HepG2 (cell line): Measurements from ENCODE around the gene RSAD2. TPM values are rescaled to one million over a fixed set of nuclear protein-coding genes. Genes with fewer than 3 reads are reported as not detected.

Experiments
- AHR ChIP-seq: IDR thresholded peaks from 2 replicates; pipeline ENCODE4 v1.6.1; 2018; ENCODE audit warnings: missing genetic modification reagents, missing compliant biosample characterization
- ATAD3A ChIP-seq: sonication (generic); formaldehyde crosslinking; IDR thresholded peaks from 2 replicates; pipeline ENCODE4 v1.4.0; 2020; ENCODE audit warnings: missing genetic modification reagents
- CBX1 ChIP-seq: IDR thresholded peaks from one replicate; pipeline ENCODE4 v1.6.1; 2016; ENCODE audit warnings: antibody characterized with exemption, low read depth
- GATAD1 ChIP-seq: IDR thresholded peaks from 2 replicates; pipeline ENCODE4 v1.6.1; 2016; ENCODE audit warnings: missing genetic modification reagents, missing compliant biosample characterization
- HNRNPUL1 ChIP-seq: fragments of 200-400 bp; formaldehyde crosslinking; IDR thresholded peaks from 2 replicates; pipeline ENCODE4 v1.6.1; 2017; ENCODE audit warnings: low read depth, mild to moderate bottlenecking, low read length, moderate library complexity
- JDP2 ChIP-seq: sonication (generic); formaldehyde crosslinking; IDR thresholded peaks from 2 replicates; pipeline ENCODE4 v1.8.1; 2022; ENCODE audit warnings: missing genetic modification reagents, borderline replicate concordance
- NFKB2 ChIP-seq: sonication (generic); formaldehyde crosslinking; IDR thresholded peaks from 2 replicates; pipeline ENCODE4 v1.4.0; 2020; ENCODE audit warnings: missing genetic modification reagents, borderline replicate concordance
- PAWR ChIP-seq: sonication (generic); formaldehyde crosslinking; IDR thresholded peaks from 2 replicates; pipeline ENCODE4 v1.4.0; 2020; ENCODE audit warnings: missing genetic modification reagents, mild to moderate bottlenecking, borderline replicate concordance
- PAX8 ChIP-seq: sonication (generic); formaldehyde crosslinking; IDR thresholded peaks from 2 replicates; pipeline ENCODE4 v1.8.0; 2022; ENCODE audit warnings: mild to moderate bottlenecking, missing genetic modification reagents, borderline replicate concordance
- PPARG ChIP-seq: conservative IDR thresholded peaks from 2 replicates; pipeline ENCODE4 v1.6.1; 2016; ENCODE audit warnings: missing biosample characterization, missing genetic modification reagents
- RBAK ChIP-seq: sonication (generic); formaldehyde crosslinking; IDR thresholded peaks from 2 replicates; pipeline ENCODE4 v1.5.1; 2020; ENCODE audit warnings: mild to moderate bottlenecking, missing genetic modification reagents
- RFX5 ChIP-seq: IDR thresholded peaks from 2 replicates; pipeline ENCODE4 v1.6.1; 2011; ENCODE audit warnings: low read depth, low read length, improper control_type of control experiment
- SP140L ChIP-seq: sonication (generic); formaldehyde crosslinking; IDR thresholded peaks from 2 replicates; pipeline ENCODE4 v1.4.0; 2020; ENCODE audit warnings: missing genetic modification reagents, borderline replicate concordance
- ZBTB21 ChIP-seq: sonication (generic); formaldehyde crosslinking; IDR thresholded peaks from 2 replicates; pipeline ENCODE4 v1.4.0; 2020; ENCODE audit warnings: missing genetic modification reagents
- ZBTB3 ChIP-seq: sonication (generic); formaldehyde crosslinking; IDR thresholded peaks from 2 replicates; pipeline ENCODE4 v1.4.0; 2020; ENCODE audit warnings: low read depth, mild to moderate bottlenecking, moderate library complexity, missing genetic modification reagents, borderline replicate concordance
- ZNF24 ChIP-seq: fragments of 450-650 bp; IDR thresholded peaks from 2 replicates; pipeline ENCODE4 v1.6.1; 2017; ENCODE audit warnings: antibody characterized with exemption, mild to moderate bottlenecking
- polyA plus RNA-seq, 8 experiments: library from polyadenylated mRNA; depleted of rRNA in 3 of 8; stranded (reverse) in 7 of 8; unstranded in 1 of 8; fragments of >200 nt; fragmentation: Illumina TruSeq in 4 of 8; extraction: Trizol in 4 of 8; gene quantifications; 2 replicates each; pipeline versions ENCODE4 v1.2.1 to v1.2.3, GENCODE V29; 2011 to 2016; ENCODE audit warnings: low read depth in 4 of 8, missing spikeins in 1 of 8, mixed read lengths in 1 of 8; ENCODE audit not compliant: insufficient read depth in 1 of 8
- total RNA-seq, 5 experiments: library from RNA; depleted of rRNA; stranded (reverse); fragments of >200 nt; fragmentation: Illumina TruSeq; extraction: Trizol; gene quantifications; 2 replicates each; pipeline ENCODE4 v1.2.3, GENCODE V29; 2016; ENCODE audit warnings: low read depth in 1 of 5
- TF ChIP-seq, protein P1 (sequence below): sonication (generic); formaldehyde crosslinking; IDR thresholded peaks from 2 replicates; pipeline ENCODE4 v1.9.0; 2021; ENCODE audit warnings: missing genetic modification reagents, borderline replicate concordance
- TF ChIP-seq, protein P2 (sequence below): sonication (generic); formaldehyde crosslinking; IDR thresholded peaks from 2 replicates; pipeline ENCODE4 v1.9.0; 2021; ENCODE audit warnings: missing genetic modification reagents, mild to moderate bottlenecking, borderline replicate concordance
- TF ChIP-seq, protein P3 (sequence below): sonication (generic); formaldehyde crosslinking; IDR thresholded peaks from 2 replicates; pipeline ENCODE4 v1.4.0; 2020; ENCODE audit warnings: missing genetic modification reagents
- TF ChIP-seq, protein P4 (sequence below): sonication (generic); formaldehyde crosslinking; IDR thresholded peaks from 2 replicates; pipeline ENCODE4 v1.4.0; 2020; ENCODE audit warnings: mild to moderate bottlenecking, missing genetic modification reagents
- TF ChIP-seq, protein P5 (sequence below): sonication (generic); formaldehyde crosslinking; IDR thresholded peaks from 2 replicates; pipeline ENCODE4 v1.8.0; 2023; ENCODE audit warnings: mild to moderate bottlenecking, missing genetic modification reagents
- TF ChIP-seq, protein P6 (sequence below): sonication (generic); formaldehyde crosslinking; IDR thresholded peaks from 2 replicates; pipeline ENCODE4 v1.8.1; 2023; ENCODE audit warnings: mild to moderate bottlenecking, missing genetic modification reagents, borderline replicate concordance
- TF ChIP-seq, protein P7 (sequence below): IDR thresholded peaks from 2 replicates; pipeline ENCODE4 v1.6.1; 2016; ENCODE audit warnings: low read depth, borderline replicate concordance

Gene RSAD2
- total and polyA plus RNA-seq, 2 of the 13 experiments (the other 11 are each of a cell fraction or from before 2014, with no cell fraction given), result 0.11 TPM; not detected in 1

DNA sequence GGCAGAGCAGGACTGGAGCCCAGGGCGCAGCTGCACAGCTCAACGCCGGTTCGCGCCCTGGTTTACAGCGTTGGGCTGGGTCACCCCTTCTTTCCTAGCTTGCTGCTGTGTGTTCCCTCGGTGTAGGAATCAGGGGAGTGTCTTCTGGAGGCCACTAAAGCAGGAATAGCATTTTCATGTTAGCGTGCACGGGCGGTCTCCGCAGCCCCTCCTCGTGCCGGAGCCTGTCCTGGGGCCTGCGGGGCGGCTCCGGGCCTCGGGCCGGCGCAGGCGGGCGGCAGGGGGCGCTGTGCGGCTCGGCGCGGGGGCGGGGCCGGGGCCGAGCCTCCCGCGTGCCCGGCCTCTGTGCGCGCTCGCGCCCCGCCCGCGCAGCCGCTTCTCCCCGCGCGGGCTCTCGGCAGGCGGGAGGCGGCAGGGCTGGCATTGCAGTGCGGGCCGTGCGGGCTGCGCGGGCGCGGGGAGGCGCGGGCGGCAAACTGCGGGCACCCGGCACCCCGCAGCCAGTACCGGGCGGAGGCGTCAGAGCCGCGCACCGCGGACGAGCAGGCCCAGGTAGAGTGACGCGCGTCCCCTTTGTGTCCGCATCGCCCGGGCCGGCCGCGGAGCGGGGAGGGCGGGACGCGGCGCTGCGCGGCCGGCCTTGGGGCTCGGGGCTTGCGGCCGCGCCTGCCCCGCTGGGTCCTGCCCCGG, 39.6 kb downstream of the RSAD2 start, which contains the start of gene RNF144A (continued):
- TF ChIP-seq, protein P1, sequence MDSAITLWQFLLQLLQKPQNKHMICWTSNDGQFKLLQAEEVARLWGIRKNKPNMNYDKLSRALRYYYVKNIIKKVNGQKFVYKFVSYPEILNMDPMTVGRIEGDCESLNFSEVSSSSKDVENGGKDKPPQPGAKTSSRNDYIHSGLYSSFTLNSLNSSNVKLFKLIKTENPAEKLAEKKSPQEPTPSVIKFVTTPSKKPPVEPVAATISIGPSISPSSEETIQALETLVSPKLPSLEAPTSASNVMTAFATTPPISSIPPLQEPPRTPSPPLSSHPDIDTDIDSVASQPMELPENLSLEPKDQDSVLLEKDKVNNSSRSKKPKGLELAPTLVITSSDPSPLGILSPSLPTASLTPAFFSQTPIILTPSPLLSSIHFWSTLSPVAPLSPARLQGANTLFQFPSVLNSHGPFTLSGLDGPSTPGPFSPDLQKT (CRISPR knock-in tag), result no peak
- TF ChIP-seq PPARG (CRISPR knock-in tag) (no peak), PAX8 (CRISPR knock-in tag) (no peak), ZBTB3 (CRISPR knock-in tag) (no peak), ZNF24 (no peak), CBX1 (no peak), JDP2 (CRISPR knock-in tag) (no peak), HNRNPUL1 (no peak), SP140L (CRISPR knock-in tag) (no peak), GATAD1 (CRISPR knock-in tag) (no peak), PAWR (CRISPR knock-in tag) (no peak), RFX5 (no peak), AHR (no peak), NFKB2 (CRISPR knock-in tag) (no peak), ZBTB21 (no peak), ATAD3A (no peak), RBAK (no peak)
- TF ChIP-seq, protein P2, sequence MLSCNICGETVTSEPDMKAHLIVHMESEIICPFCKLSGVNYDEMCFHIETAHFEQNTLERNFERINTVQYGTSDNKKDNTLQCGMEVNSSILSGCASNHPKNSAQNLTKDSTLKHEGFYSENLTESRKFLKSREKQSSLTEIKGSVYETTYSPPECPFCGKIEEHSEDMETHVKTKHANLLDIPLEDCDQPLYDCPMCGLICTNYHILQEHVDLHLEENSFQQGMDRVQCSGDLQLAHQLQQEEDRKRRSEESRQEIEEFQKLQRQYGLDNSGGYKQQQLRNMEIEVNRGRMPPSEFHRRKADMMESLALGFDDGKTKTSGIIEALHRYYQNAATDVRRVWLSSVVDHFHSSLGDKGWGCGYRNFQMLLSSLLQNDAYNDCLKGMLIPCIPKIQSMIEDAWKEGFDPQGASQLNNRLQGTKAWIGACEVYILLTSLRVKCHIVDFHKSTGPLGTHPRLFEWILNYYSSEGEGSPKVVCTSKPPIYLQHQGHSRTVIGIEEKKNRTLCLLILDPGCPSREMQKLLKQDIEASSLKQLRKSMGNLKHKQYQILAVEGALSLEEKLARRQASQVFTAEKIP (CRISPR knock-in tag), result no peak
- TF ChIP-seq, protein P3, sequence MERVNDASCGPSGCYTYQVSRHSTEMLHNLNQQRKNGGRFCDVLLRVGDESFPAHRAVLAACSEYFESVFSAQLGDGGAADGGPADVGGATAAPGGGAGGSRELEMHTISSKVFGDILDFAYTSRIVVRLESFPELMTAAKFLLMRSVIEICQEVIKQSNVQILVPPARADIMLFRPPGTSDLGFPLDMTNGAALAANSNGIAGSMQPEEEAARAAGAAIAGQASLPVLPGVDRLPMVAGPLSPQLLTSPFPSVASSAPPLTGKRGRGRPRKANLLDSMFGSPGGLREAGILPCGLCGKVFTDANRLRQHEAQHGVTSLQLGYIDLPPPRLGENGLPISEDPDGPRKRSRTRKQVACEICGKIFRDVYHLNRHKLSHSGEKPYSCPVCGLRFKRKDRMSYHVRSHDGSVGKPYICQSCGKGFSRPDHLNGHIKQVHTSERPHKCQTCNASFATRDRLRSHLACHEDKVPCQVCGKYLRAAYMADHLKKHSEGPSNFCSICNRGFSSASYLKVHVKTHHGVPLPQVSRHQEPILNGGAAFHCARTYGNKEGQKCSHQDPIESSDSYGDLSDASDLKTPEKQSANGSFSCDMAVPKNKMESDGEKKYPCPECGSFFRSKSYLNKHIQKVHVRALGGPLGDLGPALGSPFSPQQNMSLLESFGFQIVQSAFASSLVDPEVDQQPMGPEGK, result no peak
- TF ChIP-seq, protein P4, sequence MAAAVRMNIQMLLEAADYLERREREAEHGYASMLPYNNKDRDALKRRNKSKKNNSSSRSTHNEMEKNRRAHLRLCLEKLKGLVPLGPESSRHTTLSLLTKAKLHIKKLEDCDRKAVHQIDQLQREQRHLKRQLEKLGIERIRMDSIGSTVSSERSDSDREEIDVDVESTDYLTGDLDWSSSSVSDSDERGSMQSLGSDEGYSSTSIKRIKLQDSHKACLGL (CRISPR knock-in tag), result peak; percentile 46; the same call in 1 of the 2 replicates
- TF ChIP-seq, protein P5, sequence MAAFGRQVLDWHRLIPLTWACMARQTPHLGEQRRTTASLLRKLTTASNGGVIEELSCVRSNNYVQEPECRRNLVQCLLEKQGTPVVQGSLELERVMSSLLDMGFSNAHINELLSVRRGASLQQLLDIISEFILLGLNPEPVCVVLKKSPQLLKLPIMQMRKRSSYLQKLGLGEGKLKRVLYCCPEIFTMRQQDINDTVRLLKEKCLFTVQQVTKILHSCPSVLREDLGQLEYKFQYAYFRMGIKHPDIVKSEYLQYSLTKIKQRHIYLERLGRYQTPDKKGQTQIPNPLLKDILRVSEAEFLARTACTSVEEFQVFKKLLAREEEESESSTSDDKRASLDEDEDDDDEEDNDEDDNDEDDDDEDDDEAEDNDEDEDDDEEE (CRISPR knock-in tag), result no peak
- TF ChIP-seq, protein P6, sequence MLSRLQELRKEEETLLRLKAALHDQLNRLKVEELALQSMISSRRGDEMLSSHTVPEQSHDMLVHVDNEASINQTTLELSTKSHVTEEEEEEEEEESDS (CRISPR knock-in tag), result no peak
- TF ChIP-seq, protein P7, sequence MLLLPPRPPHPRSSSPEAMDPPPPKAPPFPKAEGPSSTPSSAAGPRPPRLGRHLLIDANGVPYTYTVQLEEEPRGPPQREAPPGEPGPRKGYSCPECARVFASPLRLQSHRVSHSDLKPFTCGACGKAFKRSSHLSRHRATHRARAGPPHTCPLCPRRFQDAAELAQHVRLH (CRISPR knock-in tag), result no peak
